Natural killer cell (primary cell): ENCODE measurements around the gene TTLL11. TPM values are rescaled to one million over a fixed set of nuclear protein-coding genes. Genes with fewer than 3 reads are reported as not detected.

Source experiments
- ATAC-seq, 3 donors: fragments of 150-1000 bp in 2 of 3; fragments of 200-7000 bp in 1 of 3; cut with Tn5 transposase; 1 replicate in 1 of 3; 2 replicates in 2 of 3; pipeline ENCODE4 v1.10.0; 2021; ENCODE audit warnings: mild to moderate bottlenecking in 2 of 3, moderate library complexity in 2 of 3
- DNase-seq, 2 donors: peaks; one replicate each; pipeline versions ENCODE4 v3.0.0 to v3.0.0-alpha.2; 2013 to 2021; ENCODE audit warnings: mixed read lengths in 1 of 2
- H3K27ac ChIP-seq: one replicate; pipeline ENCODE4 v1.5.1; 2013; ENCODE audit warnings: mild to moderate bottlenecking, low read length
- H3K27me3 ChIP-seq: one replicate; pipeline ENCODE4 v1.6.1; 2013; ENCODE audit warnings: low read length; ENCODE audit not compliant: control insufficient read depth, insufficient read depth
- H3K36me3 ChIP-seq: one replicate; pipeline ENCODE4 v1.6.1; 2013; ENCODE audit warnings: low read length; ENCODE audit not compliant: control insufficient read depth, insufficient read depth
- H3K4me1 ChIP-seq: one replicate; pipeline ENCODE4 v1.6.1; 2013; ENCODE audit warnings: low read length; ENCODE audit not compliant: control insufficient read depth, insufficient read depth
- H3K4me3 ChIP-seq: one replicate; pipeline ENCODE4 v1.5.1; 2013; ENCODE audit warnings: low read length
- H3K9me3 ChIP-seq: one replicate; pipeline ENCODE4 v1.6.1; 2013; ENCODE audit warnings: low read length; ENCODE audit not compliant: control insufficient read depth, insufficient read depth
- H3K27ac Mint-ChIP-seq, 2 donors: one replicate each; pipeline ENCODE4 v1.8.0; 2022; ENCODE audit warnings: mild to moderate bottlenecking in 2 of 2, mixed read lengths in 2 of 2, moderate library complexity in 1 of 2
- H3K27me3 Mint-ChIP-seq, 2 donors: one replicate each; pipeline ENCODE4 v1.8.0; 2022; ENCODE audit warnings: low read depth in 2 of 2, mixed read lengths in 2 of 2
- H3K36me3 Mint-ChIP-seq: one replicate; pipeline ENCODE4 v1.8.0; 2022; ENCODE audit warnings: mixed read lengths
- H3K4me1 Mint-ChIP-seq, 2 donors: one replicate each; pipeline ENCODE4 v1.8.0; 2022; ENCODE audit warnings: mixed read lengths in 2 of 2
- H3K4me3 Mint-ChIP-seq: one replicate; pipeline ENCODE4 v1.8.0; 2022; ENCODE audit warnings: mild to moderate bottlenecking, moderate library complexity, mixed read lengths
- H3K9me3 Mint-ChIP-seq, 2 donors: one replicate each; pipeline ENCODE4 v1.8.0; 2022; ENCODE audit warnings: mixed read lengths in 2 of 2
- WGBS: methylation state at CpG from one replicate; pipeline ENCODE4 v1.1.7; 2013; ENCODE audit warnings: missing lambda C conversion rate; ENCODE audit not compliant: insufficient coverage; 5-methylcytosine and 5-hydroxymethylcytosine counted together
- intact Hi-C: fragments of 100-400 bp; cut with micrococcal nuclease; formaldehyde crosslinking; loops from one replicate; pipeline ENCODE4 v1.14.2; 2022
- total RNA-seq, 4 donors: library from RNA; stranded (reverse); fragments of 120-200 nt in 1 of 4; gene quantifications; one replicate each; pipeline versions ENCODE4 v1.2.3 to v1.2.4, GENCODE V29; 2013 to 2022
- TF ChIP-seq, protein P1 (sequence below): fragments of 200-600 bp; IDR thresholded peaks from one replicate; pipeline ENCODE4 v1.8.0; 2022; ENCODE audit warnings: antibody characterized with exemption

Gene TTLL11
- total RNA-seq, 3 donors from 2014 or later (not counting 1 experiment from before 2014, with no cell fraction given): 3.4 to 4.6 (median 3.6) TPM

DNA sequence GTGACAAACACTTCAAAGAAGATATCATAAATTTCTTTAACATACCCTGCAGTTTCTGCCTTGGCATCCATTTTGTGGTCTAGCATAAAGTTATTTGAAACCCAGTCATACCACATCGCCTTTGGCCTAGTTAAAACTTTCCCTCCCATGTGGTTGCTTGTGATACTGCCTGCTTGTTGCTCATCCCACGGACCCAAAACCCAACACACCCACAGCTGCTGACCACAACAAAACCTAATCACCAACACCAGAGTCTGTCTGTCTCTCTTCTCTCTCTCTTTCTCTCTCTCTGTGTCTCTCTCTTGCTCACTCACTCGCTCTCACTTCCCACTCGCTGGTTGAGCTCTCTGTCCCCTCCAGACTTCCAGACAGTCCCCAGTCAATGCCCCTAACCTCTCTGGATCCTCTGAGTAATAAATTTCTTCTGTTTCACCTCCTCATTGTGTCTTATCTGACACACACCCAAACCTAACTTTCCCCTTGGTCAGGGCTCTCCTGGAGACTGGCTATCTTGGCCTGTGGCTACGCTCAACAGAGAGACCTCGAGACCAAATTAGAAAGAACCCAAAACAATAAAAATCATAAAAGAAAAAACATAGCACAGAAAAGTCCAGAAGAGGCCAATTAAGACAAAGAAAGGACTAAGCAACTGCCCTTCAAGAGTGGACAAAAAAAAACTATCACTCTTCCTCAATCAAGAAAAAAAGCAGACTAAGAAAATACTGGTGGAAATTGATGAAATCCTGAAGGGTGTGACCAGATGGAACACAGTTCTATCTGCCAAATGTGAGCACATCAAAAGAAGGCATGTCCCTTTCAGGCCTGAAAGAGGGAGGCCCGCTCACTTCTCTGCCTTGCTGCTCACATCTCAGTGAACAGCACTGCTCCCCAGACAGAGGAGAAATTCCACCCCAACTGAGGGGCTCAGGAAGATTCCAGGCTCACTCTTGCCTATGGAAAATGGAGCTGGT, 41.5 kb downstream of the TTLL11 start:
- Mint-ChIP-seq H3K9me3 (no peaks in the 10 kb centered on the region), H3K4me1 (peaks cover 34 to 42% of the 10 kb centered on the region in 2 donors), H3K27ac (peak overlapping the region; percentile 36 to 69), H3K27me3 (no peaks in the 10 kb centered on the region), H3K36me3 (no peaks in the 10 kb centered on the region), H3K4me3 (peak overlapping the region; percentile 38)
- ATAC-seq (peak in 2 of 3 donors; percentile 46 to 81), DNase-seq (no peak)
- H3K36me3 ChIP-seq: no peaks in the 10 kb centered on the region
- H3K27ac ChIP-seq: no peak overlapping the region
- TF ChIP-seq, protein P1, sequence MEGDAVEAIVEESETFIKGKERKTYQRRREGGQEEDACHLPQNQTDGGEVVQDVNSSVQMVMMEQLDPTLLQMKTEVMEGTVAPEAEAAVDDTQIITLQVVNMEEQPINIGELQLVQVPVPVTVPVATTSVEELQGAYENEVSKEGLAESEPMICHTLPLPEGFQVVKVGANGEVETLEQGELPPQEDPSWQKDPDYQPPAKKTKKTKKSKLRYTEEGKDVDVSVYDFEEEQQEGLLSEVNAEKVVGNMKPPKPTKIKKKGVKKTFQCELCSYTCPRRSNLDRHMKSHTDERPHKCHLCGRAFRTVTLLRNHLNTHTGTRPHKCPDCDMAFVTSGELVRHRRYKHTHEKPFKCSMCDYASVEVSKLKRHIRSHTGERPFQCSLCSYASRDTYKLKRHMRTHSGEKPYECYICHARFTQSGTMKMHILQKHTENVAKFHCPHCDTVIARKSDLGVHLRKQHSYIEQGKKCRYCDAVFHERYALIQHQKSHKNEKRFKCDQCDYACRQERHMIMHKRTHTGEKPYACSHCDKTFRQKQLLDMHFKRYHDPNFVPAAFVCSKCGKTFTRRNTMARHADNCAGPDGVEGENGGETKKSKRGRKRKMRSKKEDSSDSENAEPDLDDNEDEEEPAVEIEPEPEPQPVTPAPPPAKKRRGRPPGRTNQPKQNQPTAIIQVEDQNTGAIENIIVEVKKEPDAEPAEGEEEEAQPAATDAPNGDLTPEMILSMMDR: no peak
- H3K27me3 ChIP-seq: no peaks in the 10 kb centered on the region
- whole genome bisulfite sequencing: 30% methylated on average over 6 of the region's 7 CpGs
- intact Hi-C loops: no loop called here
- H3K4me3 ChIP-seq: no peak overlapping the region
- no peaks in the 10 kb centered on the region for H3K9me3 ChIP-seq
- H3K4me1 ChIP-seq: peaks cover 13% of the 10 kb centered on the region

DNA sequence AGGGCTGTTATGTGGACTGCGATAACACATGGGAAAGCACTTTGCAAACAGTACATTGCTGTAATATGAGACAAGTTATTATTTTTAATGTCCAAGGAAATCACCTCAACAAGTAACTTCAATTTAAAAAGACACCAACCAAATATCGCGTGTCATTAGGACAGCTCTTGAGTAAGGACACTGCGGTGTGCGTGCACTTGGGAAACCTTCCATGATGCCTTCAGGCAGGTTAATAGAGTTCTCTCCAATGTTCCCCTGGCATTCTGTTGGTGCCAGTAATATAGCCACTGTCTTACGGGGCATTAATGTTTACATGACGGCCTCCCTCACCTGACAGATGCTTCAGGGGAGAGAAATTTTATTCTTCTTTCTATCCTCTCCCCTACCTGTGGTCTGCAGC, 42.9 kb downstream of the TTLL11 start:
- H3K4me1 ChIP-seq: peaks cover 13% of the 10 kb centered on the region
- Mint-ChIP-seq H3K4me3 (no peak overlapping the region), H3K9me3 (no peaks in the 10 kb centered on the region), H3K27ac (no peak overlapping the region), H3K27me3 (no peaks in the 10 kb centered on the region), H3K4me1 (peaks cover 37 to 42% of the 10 kb centered on the region in 2 donors), H3K36me3 (no peaks in the 10 kb centered on the region)
- TF ChIP-seq, protein P1: no peak
- DNase-seq (no peak), ATAC-seq (no peak)
- intact Hi-C loops: no loop called here
- H3K36me3 ChIP-seq: no peaks in the 10 kb centered on the region
- H3K4me3 ChIP-seq: no peak overlapping the region
- H3K9me3 ChIP-seq: no peaks in the 10 kb centered on the region
- WGBS: 98% methylated on average over 6 of the region's 7 CpGs
- H3K27ac ChIP-seq: no peak overlapping the region
- H3K27me3 ChIP-seq: no peaks in the 10 kb centered on the region

DNA sequence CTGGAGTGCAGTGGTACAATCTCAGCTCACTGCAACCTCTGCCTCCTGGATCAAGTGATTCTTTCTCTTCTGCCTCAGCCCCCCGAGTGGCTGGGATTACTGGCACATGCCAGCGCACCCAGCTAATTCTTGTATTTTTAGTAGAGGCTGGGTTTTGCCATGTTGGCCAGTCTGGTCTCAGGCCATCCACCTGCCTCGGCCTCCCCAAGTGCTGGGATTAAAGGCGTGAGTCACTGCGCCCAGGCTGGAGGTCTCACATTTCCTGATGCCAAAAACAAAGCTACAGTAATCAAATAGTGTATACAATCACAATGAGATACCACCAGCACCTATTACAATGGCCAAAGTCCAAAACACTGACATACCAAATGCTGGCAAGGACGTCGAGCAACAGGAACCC, 51.1 kb downstream of the TTLL11 start:
- no peaks in the 10 kb centered on the region for H3K27me3 ChIP-seq
- Mint-ChIP-seq H3K27me3 (no peaks in the 10 kb centered on the region), H3K9me3 (no peaks in the 10 kb centered on the region), H3K4me1 (peaks cover 16 to 23% of the 10 kb centered on the region in 2 donors), H3K36me3 (no peaks in the 10 kb centered on the region), H3K4me3 (no peak overlapping the region), H3K27ac (no peak overlapping the region)
- H3K27ac ChIP-seq: no peak overlapping the region
- ATAC-seq (no peak), DNase-seq (no peak)
- H3K36me3 ChIP-seq: peaks cover 7% of the 10 kb centered on the region
- intact Hi-C loops: no loop called here
- 98% methylated on average over 7 of the region's 7 CpGs for WGBS
- no peak overlapping the region for H3K4me3 ChIP-seq
- H3K4me1 ChIP-seq: no peaks in the 10 kb centered on the region
- no peaks in the 10 kb centered on the region for H3K9me3 ChIP-seq
- TF ChIP-seq, protein P1: no peak
